DMS53 treated with DMSO at 0.1 percent for 48 hours (cell line): ENCODE measurements around the gene CAPS.

ENCODE experiments used
- DNase-seq: peaks from one replicate; lab custom pipeline; 2025; ENCODE audit not compliant: unreplicated experiment; lab: John Stamatoyannopoulos, UW

Gene CAPS

DNA sequence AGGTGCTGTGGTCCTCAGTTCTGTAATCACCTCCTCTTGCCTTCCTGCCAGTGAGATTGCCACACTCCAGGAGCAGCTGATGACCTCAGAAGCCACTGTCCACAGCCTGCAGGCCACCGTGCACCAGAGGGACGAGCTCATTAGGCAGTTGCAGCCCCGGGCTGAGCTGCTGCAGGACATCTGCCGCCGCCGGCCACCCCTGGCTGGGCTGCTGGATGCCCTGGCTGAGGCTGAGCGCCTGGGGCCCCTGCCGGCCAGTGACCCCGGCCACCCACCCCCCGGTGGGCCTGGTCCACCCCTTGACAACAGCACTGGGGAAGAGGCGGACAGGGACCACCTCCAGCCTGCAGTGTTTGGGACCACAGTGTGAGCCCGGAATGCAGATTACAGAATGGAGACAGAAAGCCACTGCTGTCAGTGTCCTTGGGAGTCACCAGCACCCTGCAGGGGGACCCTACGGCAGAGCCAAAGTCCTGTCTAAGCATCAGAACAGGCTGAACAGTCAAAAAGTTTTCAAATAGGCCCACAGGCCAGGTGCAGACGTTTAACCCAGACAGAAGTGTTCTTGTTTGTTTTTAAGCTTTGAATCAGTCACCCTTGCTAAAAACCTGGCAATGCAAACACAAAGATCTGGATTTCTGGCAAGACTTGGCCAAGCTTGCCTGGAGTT is 5.1 kb upstream of the CAPS start:
- DNase-seq: no peak

DNA sequence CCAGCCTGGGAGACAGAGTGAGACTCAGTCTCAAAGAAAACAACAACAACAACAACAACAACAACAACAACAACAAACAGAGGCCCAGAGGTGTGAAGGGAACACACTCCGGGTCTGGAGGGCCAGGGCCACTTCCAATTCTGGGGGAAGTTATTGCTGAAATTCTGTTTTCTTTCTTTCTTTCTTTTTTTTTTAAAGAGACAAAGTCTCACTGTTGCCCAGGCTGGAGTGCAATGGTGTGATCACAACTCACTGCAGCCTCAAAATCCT is 3.5 kb upstream of the CAPS start:
- DNase-seq: no peak

DNA sequence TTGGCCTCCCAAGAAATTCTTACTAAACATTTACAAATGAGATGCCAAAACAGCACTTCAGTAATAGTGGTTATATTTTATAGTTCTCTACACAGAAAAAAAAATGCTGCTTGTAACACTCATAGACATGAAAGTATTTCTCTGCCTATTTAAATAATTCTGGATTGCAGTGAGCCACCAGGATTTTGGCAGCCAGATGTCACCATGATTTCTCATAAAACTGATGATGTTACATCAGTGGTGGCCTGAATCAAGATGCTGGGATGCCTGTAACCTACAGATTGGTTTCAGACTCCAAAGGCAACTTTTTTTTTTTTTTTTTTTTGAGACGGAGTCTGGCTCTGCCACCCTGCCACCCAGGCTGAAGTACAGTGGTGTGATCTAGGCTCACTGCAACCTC is 2.7 kb upstream of the CAPS start:
- no peak for DNase-seq

DNA sequence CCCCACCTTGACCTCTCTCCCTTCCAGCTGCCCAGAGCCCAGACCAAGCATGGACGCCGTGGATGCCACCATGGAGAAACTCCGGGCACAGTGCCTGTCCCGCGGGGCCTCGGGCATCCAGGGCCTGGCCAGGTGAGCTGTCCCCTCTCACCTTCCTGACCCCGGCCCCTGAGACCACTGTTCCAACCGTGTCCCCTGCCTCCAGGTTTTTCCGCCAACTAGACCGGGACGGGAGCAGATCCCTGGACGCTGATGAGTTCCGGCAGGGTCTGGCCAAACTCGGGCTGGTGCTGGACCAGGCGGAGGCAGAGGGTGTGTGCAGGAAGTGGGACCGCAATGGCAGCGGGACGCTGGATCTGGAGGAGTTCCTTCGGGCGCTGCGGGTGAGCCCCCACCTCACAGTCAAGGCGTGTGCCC is 312 bp downstream of the CAPS start:
- no peak for DNase-seq

DNA sequence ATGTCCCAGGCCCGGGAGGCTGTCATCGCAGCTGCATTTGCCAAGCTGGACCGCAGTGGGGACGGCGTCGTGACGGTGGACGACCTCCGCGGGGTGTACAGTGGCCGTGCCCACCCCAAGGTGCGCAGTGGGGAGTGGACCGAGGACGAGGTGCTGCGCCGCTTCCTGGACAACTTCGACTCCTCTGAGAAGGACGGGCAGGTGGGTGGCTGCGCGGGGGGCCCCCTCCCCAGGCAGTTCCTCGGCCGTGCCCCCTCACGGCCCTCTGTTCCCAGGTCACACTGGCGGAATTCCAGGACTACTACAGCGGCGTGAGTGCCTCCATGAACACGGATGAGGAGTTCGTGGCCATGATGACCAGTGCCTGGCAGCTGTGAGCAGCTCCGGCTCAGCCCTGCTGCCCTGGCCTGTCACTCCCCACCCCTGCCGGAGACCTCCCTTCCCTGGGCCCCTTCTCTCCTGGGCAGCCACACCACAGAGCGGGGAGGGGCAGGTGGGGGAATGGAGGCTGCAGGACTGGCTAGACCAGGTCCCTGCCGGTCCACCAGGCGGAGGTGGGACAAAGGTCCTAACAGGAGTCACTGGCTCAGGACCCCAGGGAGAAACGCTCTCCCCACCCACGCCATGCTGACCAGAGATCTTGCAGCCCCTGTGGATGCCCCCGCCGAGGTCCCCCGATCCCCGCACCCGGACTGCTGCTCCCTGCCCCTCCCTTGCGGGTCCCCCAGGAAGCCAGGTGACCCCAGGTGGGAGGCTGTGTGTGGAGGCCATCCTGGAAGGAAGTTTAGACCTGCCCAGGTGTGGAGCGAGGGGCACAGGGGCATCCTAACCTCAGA is 1.1 kb downstream of the CAPS start:
- no peak for DNase-seq

DNA sequence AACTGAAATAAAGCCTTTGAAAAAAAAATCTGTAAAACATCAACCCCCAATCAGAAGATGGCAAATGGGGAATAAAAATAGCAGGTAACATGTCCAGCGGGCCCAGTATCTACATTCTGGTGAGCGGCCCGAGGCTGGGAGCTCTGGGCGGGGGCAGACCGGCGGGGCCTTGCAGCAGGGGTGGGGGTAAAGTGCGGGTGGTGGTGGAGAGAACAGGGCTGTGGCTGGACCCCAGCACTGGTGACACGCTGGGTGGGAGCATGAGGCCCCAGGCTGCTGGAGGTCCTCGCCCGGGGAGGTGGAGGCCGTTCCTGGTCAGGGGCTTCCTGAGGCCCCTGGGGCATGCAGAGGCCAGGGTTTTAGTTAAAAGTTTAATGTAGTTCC is 1.7 kb downstream of the CAPS start:
- no peak for DNase-seq

DNA sequence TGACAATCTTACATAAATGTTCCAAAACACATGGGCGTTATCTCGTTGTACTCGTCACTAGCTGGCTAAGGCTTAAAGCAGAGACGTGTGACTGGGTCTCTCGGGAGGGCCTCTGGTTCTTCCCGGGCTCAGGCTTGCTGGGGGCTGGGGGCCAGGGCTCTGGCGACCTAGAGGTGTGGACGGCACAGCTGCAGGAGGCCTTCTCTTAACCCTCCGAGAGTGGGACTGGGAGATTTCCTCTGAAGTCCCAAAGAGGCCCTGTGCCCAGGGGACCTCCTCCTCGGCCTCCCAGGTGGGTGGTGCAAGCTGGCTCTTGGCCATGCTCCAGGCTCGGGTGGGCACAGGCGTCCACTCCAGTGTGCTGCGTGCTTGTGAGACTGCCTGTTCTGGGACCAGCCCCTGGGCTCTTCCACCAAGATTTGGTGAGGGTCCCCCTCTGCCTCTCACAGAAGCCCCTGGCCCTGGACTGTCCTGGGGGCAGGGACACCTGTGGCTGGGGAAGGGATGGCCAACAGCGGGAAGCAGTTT is 2.2 kb downstream of the CAPS start:
- no peak for DNase-seq

DNA sequence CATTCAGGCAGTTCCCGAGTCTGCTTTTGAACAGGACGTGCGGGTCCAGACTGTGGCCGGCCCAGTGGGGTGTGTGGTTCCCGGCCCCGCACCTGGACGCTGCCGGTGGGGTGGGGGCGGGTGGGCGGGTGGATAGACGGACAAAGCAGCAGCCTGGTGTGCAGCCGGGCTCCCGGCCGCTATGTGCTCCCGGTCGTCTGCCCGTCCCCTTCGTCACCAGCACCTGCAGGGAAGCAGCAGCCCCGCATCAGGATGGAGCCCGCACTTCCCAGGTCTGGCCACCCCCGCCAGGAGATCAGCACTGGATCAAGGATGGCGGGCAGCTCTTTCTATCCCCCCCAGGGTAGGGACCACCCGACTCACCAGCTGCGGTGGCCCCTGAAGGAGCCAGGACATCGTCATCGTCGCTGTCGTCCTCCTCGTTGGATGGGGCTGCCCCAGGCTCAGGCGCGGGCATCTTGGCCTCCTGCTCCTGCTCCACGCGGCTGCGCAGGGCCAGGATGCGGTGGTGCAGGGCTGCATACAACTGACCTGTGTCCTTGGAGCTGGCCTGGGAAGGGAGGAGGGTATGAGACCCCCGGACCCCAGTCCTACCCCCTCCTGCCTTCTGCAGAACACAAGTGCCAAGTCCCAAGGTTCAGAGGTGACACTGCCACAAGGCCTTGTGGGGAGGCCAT is 3.5 kb downstream of the CAPS start:
- no peak for DNase-seq

DNA sequence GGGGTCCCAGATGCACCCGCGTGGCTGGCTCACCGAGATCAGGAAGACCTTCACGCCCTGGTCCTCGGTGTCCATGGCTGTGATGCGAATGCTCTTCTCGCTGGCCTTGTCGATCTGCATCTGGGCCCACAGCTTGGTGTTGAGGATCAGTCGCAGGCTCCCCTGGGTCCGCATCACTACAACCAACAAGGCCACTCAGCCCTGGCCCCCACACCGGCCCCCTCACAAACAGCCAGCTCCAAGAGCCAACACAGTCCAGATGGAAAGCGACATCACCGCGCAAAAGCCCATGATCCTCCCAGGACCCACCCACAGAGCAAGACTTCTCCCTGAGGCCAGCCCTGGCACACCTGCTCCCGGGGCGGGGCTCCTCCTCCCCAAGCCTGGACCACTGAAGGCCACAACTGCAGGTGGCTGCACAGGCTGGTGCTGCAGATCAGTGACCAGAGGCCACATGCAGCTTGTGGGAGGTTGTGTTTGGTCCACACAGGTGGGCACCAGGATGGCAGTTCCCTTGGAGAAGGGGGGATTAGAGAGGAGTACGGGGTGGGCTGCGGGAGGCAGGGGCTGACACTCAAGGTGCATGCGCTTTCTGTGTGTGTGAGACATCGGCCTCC is 4.5 kb downstream of the CAPS start:
- no peak for DNase-seq

DNA sequence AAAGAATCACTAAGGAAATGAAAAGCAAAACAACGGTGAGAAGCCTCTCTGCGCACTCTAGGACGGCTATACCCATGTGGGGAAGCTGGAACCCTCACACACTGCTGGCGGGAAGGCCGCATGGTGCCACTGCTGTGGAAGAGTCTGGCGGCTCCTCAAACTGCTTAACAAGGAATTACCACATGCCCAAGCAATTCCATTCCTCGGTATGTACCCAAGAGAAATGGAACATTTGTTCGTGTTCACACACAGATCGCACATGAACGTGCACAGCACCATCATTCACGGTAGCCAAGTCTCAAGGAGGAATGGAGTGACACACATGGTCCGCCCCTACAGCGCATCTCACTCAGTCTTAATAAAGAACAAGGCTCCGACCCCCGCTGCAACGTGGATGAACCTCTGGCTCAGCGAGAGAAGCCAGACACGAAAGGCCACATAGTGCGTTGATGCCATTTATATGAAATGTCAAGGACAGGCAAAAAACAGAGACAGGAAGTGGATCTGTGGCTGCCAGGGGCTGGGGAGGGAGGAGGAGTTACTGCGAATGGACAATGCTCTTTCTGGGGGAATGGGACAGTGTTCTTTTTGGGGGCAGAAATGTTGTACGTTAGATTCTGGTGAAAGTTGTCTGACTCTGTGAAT is 7.6 kb downstream of the CAPS start:
- DNase-seq: no peak

DNA sequence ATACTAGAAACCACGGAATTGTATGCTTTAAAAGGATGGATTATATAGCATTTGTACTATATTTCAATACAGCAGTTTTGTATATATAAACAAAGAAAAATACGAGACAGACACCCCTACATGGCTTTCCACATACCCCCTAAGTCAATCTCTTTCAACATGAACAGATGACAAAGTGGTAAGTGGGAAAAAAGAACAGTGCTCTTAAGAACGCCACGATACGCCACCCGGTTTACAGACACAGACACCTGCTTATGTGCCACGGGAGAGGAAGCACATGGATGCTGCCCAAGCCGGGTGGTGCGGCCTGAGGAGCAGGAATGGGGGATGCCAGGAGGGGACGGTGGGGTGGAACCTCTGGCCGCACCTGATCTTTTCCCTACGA is 8.1 kb downstream of the CAPS start:
- DNase-seq: no peak

DNA sequence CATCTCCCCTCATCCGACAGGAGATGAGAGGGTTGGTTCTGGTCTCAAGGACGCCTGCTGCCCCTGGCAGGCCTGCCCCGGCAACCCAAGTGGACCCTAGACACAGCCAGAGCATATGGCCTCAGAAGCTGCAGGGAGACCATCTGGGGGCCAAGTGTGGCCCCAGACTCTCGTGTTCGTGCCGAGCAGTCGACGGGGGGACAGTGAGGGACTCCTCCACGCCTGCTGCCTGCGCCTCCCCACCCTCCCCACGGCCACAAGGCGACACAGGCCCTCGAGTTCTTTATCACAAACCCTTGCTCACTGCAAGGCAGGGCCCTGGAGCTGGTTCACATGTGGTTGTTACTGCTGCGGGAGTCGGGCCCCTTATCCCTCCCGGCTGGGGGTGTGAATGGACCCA is 9.3 kb downstream of the CAPS start:
- no peak for DNase-seq

DNA sequence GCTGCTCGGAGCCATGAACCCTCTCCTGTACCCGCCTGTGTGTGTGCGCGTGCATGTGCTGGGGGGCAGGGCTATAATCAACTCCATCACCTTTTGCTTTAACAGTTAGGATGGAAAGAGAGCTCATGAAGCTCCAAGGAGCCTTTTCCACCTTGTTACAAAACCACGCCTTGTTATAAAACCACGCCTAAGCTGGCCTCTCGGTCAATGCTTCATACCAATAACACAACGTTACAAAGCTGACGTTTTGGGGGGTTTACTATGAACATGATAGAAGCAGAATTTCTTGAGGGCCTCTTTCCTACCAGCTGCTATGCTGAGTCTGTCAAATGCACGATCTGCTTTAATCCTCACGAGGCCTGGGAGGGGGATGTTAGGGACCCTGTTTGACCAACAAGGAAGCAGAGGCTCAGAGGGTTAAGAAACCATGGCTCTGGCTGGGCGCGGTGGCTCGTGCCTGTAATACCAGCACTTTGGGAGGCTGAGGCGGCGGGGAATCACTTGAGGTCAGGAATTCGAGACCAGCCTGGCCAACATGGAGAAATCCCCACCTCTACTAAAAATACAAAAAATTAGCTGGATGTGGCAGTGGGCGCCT is 11.9 kb downstream of the CAPS start:
- no peak for DNase-seq

DNA sequence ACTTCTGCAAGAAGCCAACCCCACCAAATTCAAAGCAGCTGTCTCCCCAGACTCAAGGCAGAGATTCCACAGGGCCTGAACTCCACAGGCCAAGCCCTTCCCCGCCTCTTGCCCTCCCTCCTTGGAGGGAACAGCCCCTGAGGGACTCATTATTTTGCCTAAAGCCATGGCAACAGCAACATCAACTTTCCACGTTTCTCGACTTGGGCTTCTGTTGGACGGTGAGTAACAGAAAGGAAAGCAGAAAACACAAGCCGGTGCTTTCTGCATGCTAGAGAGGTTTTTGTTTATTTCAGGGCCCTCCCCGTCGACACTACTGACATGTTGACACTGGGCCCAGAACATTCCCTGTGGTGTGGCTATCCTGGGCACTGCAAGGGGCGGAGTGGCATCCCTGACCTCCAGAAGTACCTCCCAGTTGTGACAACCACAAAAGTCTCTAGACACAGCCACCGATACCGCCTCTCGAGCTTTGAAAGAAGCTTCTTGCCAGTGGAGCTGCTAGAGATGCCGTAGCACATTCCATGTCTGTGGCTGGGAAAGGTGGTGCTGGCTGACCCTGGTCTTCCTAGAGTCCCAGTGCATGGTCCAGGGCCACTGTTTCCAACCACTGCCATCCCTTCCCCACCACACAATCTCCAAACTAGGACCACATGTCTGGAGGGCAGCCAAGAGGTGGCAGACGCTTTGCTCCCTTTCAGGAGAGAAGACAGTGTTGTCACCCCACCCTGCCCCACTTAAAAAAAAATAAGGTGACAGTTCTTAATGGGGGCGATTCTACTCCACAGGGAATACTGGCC is 12.8 kb downstream of the CAPS start:
- DNase-seq: no peak

DNA sequence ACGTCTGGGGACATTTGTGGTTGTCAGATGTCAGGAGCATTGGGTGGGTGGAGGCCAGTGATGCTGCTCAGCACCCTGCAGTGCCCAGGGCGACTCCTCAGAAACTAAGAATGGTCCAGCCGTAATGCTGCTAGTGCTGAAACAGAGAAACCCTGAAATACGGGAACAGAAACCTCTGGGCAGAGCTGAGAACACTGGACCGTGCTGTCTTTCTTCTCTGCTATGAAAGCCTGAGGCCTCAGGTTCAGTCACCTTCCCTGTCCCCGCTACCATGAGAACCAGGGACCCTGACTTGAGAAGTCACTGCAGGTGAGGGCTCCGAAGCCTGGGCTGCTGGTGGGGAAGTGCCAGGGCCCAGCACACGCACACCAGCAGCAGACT is 13.4 kb downstream of the CAPS start:
- DNase-seq: no peak

DNA sequence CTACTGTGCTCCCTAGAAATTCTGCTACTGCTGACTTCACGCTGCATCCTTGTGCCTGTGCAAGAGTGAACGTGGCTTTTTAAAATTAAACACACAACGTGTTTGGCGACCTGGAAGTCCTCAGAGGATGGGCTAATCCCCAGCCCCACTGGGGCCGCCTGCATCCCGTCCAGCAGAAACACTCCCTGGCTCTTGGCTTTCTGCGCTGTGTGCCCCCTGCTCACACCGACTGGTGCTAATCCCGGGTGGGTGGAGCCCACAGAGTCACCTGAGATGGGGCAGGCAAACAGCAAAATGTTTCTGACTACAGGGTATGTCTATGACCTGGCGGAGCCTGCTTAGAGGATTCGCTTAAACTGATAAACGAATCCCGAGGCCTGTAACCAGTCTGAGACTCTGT is 15.1 kb downstream of the CAPS start:
- no peak for DNase-seq

DNA sequence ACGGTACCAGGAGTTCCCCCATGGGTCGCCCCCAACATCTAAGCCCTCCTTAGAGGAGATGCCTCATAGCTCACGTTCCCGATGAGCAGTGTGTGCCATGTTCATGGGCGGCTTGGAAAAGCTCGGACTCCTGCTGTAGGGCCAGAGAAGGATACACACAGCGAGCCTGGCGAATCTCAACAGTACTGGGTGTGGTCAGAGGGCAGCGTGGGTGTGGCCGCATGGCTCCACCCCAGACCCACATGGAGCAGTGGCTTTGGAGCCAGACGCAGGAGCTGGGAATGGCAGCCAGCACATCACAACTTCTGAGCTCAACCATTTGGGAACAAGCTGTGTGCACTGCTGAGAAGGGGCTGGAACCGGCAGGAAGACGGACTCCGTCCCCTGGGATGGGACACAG is 15.6 kb downstream of the CAPS start:
- no peak for DNase-seq

DNA sequence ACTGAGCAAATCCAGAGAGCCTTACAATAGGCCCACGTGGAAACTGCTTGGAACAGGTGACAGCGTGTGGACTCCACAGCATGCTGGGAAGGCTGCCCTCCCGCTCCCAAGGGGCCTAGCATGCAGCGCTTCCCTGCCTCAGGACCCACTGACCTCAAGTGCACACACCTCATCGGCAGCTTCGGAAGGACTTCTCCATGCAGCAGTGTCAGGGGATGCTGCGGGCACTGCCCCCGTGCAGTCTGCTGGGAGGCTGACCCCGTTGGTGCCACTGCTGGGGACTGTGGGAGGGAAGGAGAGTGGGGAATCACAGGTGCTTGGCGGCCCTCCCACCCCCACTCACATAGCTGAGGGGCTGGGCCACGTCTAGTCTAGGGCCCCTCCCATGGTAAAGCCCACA is 17.2 kb downstream of the CAPS start:
- DNase-seq: no peak

DNA sequence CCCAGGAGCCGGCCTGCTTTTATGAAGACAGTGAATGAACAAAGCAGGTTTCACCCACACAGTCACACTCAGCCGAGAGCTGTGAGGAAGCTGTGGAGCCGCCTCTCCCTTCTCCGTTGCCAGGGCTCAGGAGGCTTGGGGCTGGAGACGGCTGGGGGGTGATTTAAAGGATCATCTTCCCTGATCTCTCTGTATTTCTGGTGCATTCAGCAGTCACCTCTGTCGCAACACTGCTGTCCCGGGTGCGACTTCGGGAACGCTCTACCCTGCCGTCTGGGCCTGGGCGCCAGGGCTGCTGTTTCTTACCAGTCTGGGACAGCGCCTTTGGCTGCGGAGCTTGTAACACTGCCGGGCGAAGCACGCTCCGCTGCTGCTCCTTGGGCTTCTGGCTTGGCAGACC is 18.1 kb downstream of the CAPS start:
- DNase-seq: no peak

DNA sequence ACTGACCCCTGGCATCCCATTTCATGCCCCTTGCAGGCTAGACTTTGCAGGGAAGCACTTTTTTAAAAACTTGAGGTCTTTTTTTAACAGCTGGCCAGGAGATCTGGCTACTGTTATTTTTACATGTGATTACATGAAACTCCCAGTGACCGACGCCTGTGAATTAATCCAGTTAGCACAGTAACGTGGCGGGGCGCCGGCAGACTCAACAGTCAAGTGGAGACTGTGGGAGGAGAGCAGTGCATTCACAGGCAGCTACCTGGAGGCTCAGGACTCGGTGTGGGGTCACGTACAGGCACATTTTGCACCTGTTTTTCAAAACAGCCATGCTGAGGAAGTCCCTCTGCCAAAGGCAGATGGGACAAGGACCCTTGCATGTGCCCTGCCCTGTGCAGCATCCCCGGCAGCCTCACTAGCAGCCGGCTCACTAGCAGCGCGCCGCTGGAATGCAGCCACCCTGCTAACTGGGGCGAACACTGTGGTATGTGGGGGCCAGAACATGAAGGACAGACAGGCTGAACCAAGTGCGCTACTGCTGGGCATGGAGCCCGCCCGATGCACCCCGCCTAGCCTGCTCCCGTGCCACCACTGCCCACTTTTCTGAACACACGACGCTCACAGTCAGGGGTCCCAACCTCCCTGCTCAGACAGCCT is 18.7 kb downstream of the CAPS start:
- DNase-seq: no peak
